Measurements from ENCODE around the gene IFNA8.
"Not testable (repeated sequence)": the region's sequence is repeated elsewhere in the genome, so short reads cannot be mapped to it uniquely, and the experiment has no call there.

GRCh38 chr9:21371467-21371866 lies 37.5 kb upstream of the IFNA8 start:
- TF ChIP-seq ESRRG (CRISPR knock-in tag; IDR thresholded peaks at IDR 0.05); TOX (CRISPR knock-in tag; IDR thresholded peaks at IDR 0.05; ENCODE audit: borderline replicate concordance); ZNF70 (CRISPR knock-in tag; IDR thresholded peaks at IDR 0.05); ZNF8 (CRISPR knock-in tag; IDR thresholded peaks at IDR 0.05); RARB (CRISPR knock-in tag; IDR thresholded peaks at IDR 0.05); ZFP30 (CRISPR knock-in tag; IDR thresholded peaks at IDR 0.05); GLIS3 (CRISPR knock-in tag; IDR thresholded peaks at IDR 0.05); CSRNP3 (CRISPR knock-in tag; IDR thresholded peaks at IDR 0.05); ZFP3 (CRISPR knock-in tag; IDR thresholded peaks at IDR 0.05); OSR1 (CRISPR knock-in tag; IDR thresholded peaks at IDR 0.05); SNAI2 (CRISPR knock-in tag; IDR thresholded peaks at IDR 0.05): not testable (repeated sequence)
- TF ChIP-seq, protein P1, sequence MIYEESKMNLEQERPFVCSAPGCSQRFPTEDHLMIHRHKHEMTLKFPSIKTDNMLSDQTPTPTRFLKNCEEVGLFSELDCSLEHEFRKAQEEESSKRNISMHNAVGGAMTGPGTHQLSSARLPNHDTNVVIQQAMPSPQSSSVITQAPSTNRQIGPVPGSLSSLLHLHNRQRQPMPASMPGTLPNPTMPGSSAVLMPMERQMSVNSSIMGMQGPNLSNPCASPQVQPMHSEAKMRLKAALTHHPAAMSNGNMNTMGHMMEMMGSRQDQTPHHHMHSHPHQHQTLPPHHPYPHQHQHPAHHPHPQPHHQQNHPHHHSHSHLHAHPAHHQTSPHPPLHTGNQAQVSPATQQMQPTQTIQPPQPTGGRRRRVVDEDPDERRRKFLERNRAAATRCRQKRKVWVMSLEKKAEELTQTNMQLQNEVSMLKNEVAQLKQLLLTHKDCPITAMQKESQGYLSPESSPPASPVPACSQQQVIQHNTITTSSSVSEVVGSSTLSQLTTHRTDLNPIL (CRISPR knock-in tag; IDR thresholded peaks at IDR 0.05; ENCODE audit: low read depth): not testable (repeated sequence)
- TF ChIP-seq, protein P2, sequence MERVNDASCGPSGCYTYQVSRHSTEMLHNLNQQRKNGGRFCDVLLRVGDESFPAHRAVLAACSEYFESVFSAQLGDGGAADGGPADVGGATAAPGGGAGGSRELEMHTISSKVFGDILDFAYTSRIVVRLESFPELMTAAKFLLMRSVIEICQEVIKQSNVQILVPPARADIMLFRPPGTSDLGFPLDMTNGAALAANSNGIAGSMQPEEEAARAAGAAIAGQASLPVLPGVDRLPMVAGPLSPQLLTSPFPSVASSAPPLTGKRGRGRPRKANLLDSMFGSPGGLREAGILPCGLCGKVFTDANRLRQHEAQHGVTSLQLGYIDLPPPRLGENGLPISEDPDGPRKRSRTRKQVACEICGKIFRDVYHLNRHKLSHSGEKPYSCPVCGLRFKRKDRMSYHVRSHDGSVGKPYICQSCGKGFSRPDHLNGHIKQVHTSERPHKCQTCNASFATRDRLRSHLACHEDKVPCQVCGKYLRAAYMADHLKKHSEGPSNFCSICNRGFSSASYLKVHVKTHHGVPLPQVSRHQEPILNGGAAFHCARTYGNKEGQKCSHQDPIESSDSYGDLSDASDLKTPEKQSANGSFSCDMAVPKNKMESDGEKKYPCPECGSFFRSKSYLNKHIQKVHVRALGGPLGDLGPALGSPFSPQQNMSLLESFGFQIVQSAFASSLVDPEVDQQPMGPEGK (CRISPR knock-in tag; IDR thresholded peaks at IDR 0.05; ENCODE audit: borderline replicate concordance): not testable (repeated sequence)

Measured in SK-N-SH treated with all-trans-retinoic acid at 6 μM for 48 hours (cell line).